HG03060 (cell line): ENCODE results near the gene SULF2.

ENCODE experiments used
- ATAC-seq: cut with Tn5 transposase; IDR thresholded peaks from one replicate; pipeline ENCODE4 v1.9.1; 2021; ENCODE audit warnings: low read depth, moderate number of reproducible peaks; ENCODE audit not compliant: unreplicated experiment

The SULF2 gene

GRCh38 chr20:47720636-47721427, 64.4 kb downstream of the SULF2 start:
- ATAC-seq, result no peak

GRCh38 chr20:47719625-47720024, 65.7 kb downstream of the SULF2 start:
- ATAC-seq, result no peak

GRCh38 chr20:47719211-47719610, 66.1 kb downstream of the SULF2 start:
- no peak for ATAC-seq

- ATAC-seq, result no peak
These were observed 66.9 kb downstream of the SULF2 start for GRCh38 chr20:47718398-47718797.

- ATAC-seq, result no peak
These were observed 67.9 kb downstream of the SULF2 start for GRCh38 chr20:47717421-47717820.

- ATAC-seq, result no peak
These were observed 71.3 kb downstream of the SULF2 start for GRCh38 chr20:47713878-47714450.

- ATAC-seq, result no peak
These were observed 72.1 kb downstream of the SULF2 start for GRCh38 chr20:47713163-47713562.

- ATAC-seq, result no peak
These were observed 74.1 kb downstream of the SULF2 start for GRCh38 chr20:47711046-47711752.

- no peak for ATAC-seq
These were observed 74.6 kb downstream of the SULF2 start for GRCh38 chr20:47710665-47711045.

- ATAC-seq, result no peak
These were observed 76.1 kb downstream of the SULF2 start for GRCh38 chr20:47708953-47709833.

GRCh38 chr20:47708140-47708807, 77.0 kb downstream of the SULF2 start:
- ATAC-seq, result no peak

GRCh38 chr20:47706345-47706744, 78.9 kb downstream of the SULF2 start:
- no peak for ATAC-seq

- ATAC-seq, result no peak
These were observed 79.8 kb downstream of the SULF2 start for GRCh38 chr20:47705497-47705856.

- ATAC-seq, result no peak
These were observed 80.4 kb downstream of the SULF2 start for GRCh38 chr20:47704746-47705496.

- no peak for ATAC-seq
These were observed 81.5 kb downstream of the SULF2 start for GRCh38 chr20:47703748-47704147.

GRCh38 chr20:47701612-47702011, 83.7 kb downstream of the SULF2 start:
- ATAC-seq, result no peak

GRCh38 chr20:47700327-47700726, 85.0 kb downstream of the SULF2 start:
- no peak for ATAC-seq

GRCh38 chr20:47699818-47700217, 85.5 kb downstream of the SULF2 start:
- no peak for ATAC-seq

GRCh38 chr20:47698142-47698541, 87.1 kb downstream of the SULF2 start:
- no peak for ATAC-seq

GRCh38 chr20:47696856-47697255, 88.4 kb downstream of the SULF2 start:
- ATAC-seq, result no peak
